H1 (cell line): ENCODE measurements around the gene HSD11B1. TPM values are rescaled to one million over a fixed set of nuclear protein-coding genes. Genes with fewer than 3 reads are reported as not detected.

Experiments used
- CTCF ChIA-PET: fragments of 300-600 bp; sonication (Branson Sonifier 250); formaldehyde crosslinking; loops from one replicate; lab custom pipeline; 2021; ENCODE audit not compliant: partially characterized antibody; lab: Charles Lee
- POLR2A ChIA-PET: fragments of 300-600 bp; sonication (Branson Sonifier 250); formaldehyde crosslinking; loops from one replicate; lab custom pipeline; 2021; ENCODE audit warnings: inconsistent platforms; ENCODE audit not compliant: partially characterized antibody; lab: Charles Lee
- DNase-seq, 2 experiments: peaks; one replicate each; pipeline versions ENCODE4 v3.0.0 to v3.0.0-alpha.2; 2010 to 2022; ENCODE audit warnings: low spot score in 2 of 2, low read depth in 1 of 2, mixed read lengths in 1 of 2
- FAIRE-seq: peaks from 2 replicates; lab custom pipeline; 2011; peaks lifted over from hg19 to GRCh38; lab: Jason Lieb, UNC
- H2AFZ ChIP-seq: 2 replicates; pipeline ENCODE4 v1.8.1; 2012; ENCODE audit warnings: low read length, inconsistent platforms
- H2AK5ac ChIP-seq: 2 replicates; pipeline ENCODE4 v1.6.1; 2013; ENCODE audit warnings: low read depth, low read length
- H2BK120ac ChIP-seq: replicated peaks from 2 replicates; pipeline ENCODE3; 2013; ENCODE audit warnings: low read depth, low read length, inconsistent platforms
- H2BK12ac ChIP-seq: 2 replicates; pipeline ENCODE4 v1.6.1; 2013; ENCODE audit warnings: low read depth, low read length
- H2BK15ac ChIP-seq: 2 replicates; pipeline ENCODE4 v1.6.1; 2013; ENCODE audit warnings: low read length
- H2BK20ac ChIP-seq: 2 replicates; pipeline ENCODE4 v1.6.1; 2013; ENCODE audit warnings: low read length
- H2BK5ac ChIP-seq: 2 replicates; pipeline ENCODE4 v1.6.1; 2013; ENCODE audit warnings: low read depth, low read length
- H3K14ac ChIP-seq: 2 replicates; pipeline ENCODE4 v1.6.1; 2013; ENCODE audit warnings: inconsistent platforms; ENCODE audit not compliant: insufficient read length
- H3K18ac ChIP-seq: 2 replicates; pipeline ENCODE4 v1.6.1; 2013; ENCODE audit warnings: low read length; ENCODE audit errors: extremely low read depth
- H3K23ac ChIP-seq: 2 replicates; pipeline ENCODE4 v1.6.1; 2013; ENCODE audit warnings: inconsistent platforms; ENCODE audit not compliant: insufficient read length
- H3K23me2 ChIP-seq: 2 replicates; pipeline ENCODE4 v1.6.1; 2013; ENCODE audit warnings: low read depth, low read length
- H3K27ac ChIP-seq: 2 replicates; pipeline ENCODE4 v1.6.1; 2011; ENCODE audit warnings: low read depth, low read length, inconsistent platforms
- H3K27me3 ChIP-seq, 4 experiments: replicated peaks in 1 of 4; 1 replicate in 1 of 4; 2 replicates in 3 of 4; pipeline versions ENCODE4 v1.6.1 to v1.8.1; 2011 to 2013; ENCODE audit warnings: low read length in 3 of 4, mild to moderate bottlenecking in 3 of 4, inconsistent platforms in 2 of 4, mixed read lengths in 2 of 4, moderate library complexity in 1 of 4; ENCODE audit not compliant: control insufficient read depth in 3 of 4, insufficient read depth in 3 of 4; ENCODE audit errors: extremely low read depth in 1 of 4
- H3K36me3 ChIP-seq, 4 experiments: 2 replicates each; pipeline versions ENCODE4 v1.6.1 to v1.8.1; 2011 to 2013; ENCODE audit warnings: mild to moderate bottlenecking in 4 of 4, low read length in 3 of 4, moderate library complexity in 2 of 4, control low read depth in 1 of 4, inconsistent platforms in 1 of 4; ENCODE audit not compliant: insufficient read depth in 4 of 4, control insufficient read depth in 2 of 4
- H3K4ac ChIP-seq: replicated peaks from 2 replicates; pipeline ENCODE3; 2013; ENCODE audit warnings: low read length, low read depth, mixed read lengths, inconsistent platforms; ENCODE audit not compliant: insufficient read length
- H3K4me1 ChIP-seq, 4 experiments: replicated peaks in 1 of 4; 1 replicate in 1 of 4; 2 replicates in 3 of 4; pipeline versions ENCODE4 v1.6.1 to v1.8.1; 2011 to 2013; ENCODE audit warnings: low read length in 3 of 4, inconsistent platforms in 2 of 4, mixed read lengths in 1 of 4; ENCODE audit not compliant: insufficient read depth in 4 of 4, control insufficient read depth in 3 of 4
- H3K4me2 ChIP-seq, 2 experiments: 2 replicates each; pipeline versions ENCODE4 v1.6.1 to v1.8.1; 2011 to 2013; ENCODE audit warnings: low read depth in 2 of 2, low read length in 2 of 2, control low read depth in 1 of 2, inconsistent platforms in 1 of 2, mild to moderate bottlenecking in 1 of 2; ENCODE audit not compliant: insufficient read depth in 1 of 2
- H3K4me3 ChIP-seq, 4 experiments: fragments of 200-600, 300-600 bp in 1 of 4; sonication (generic), shearing (Covaris generic), sonication (Bioruptor Twin) in 1 of 4; 2 replicates each; pipeline versions ENCODE4 v1.5.1 to v1.8.1; 2011 to 2016; ENCODE audit warnings: low read length in 4 of 4, low read depth in 3 of 4, control low read depth in 2 of 4, inconsistent platforms in 2 of 4, mild to moderate bottlenecking in 2 of 4, mixed read lengths in 1 of 4, moderate library complexity in 1 of 4; ENCODE audit not compliant: insufficient read depth in 2 of 4; ENCODE audit errors: extremely low read depth in 1 of 4
- H3K56ac ChIP-seq: replicated peaks from 2 replicates; pipeline ENCODE3; 2013; ENCODE audit warnings: low read depth, mild to moderate bottlenecking, mixed read lengths, low read length, inconsistent platforms; ENCODE audit not compliant: insufficient read length
- H3K79me1 ChIP-seq: 2 replicates; pipeline ENCODE4 v1.6.1; 2013; ENCODE audit warnings: low read depth, low read length, control low read depth
- H3K79me2 ChIP-seq, 2 experiments: 2 replicates each; pipeline versions ENCODE4 v1.6.1 to v1.8.1; 2012 to 2013; ENCODE audit warnings: low read length in 2 of 2, mild to moderate bottlenecking in 2 of 2, inconsistent platforms in 1 of 2; ENCODE audit not compliant: insufficient read depth in 2 of 2, control insufficient read depth in 1 of 2
- H3K9ac ChIP-seq, 4 experiments: replicated peaks in 1 of 4; 1 replicate in 1 of 4; 2 replicates in 3 of 4; pipeline versions ENCODE4 v1.6.1 to v1.8.1; 2011 to 2013; ENCODE audit warnings: low read depth in 3 of 4, low read length in 3 of 4, control low read depth in 2 of 4, mild to moderate bottlenecking in 2 of 4, moderate library complexity in 2 of 4, inconsistent platforms in 1 of 4; ENCODE audit errors: extremely low read depth in 1 of 4
- H3K9me3 ChIP-seq, 2 experiments: 2 replicates each; pipeline versions ENCODE4 v1.6.1 to v1.8.1; 2012 to 2013; ENCODE audit warnings: mild to moderate bottlenecking in 2 of 2, moderate library complexity in 2 of 2, control low read depth in 1 of 2, inconsistent platforms in 1 of 2, low read depth in 1 of 2, low read length in 1 of 2, mixed read lengths in 1 of 2; ENCODE audit not compliant: insufficient read depth in 2 of 2
- H4K20me1 ChIP-seq, 2 experiments: replicated peaks in 1 of 2; 2 replicates each; pipeline versions ENCODE3 to v1.8.1; 2011 to 2013; ENCODE audit warnings: inconsistent platforms in 2 of 2, low read length in 2 of 2, mild to moderate bottlenecking in 1 of 2; ENCODE audit not compliant: insufficient read depth in 2 of 2, control insufficient read depth in 1 of 2
- H4K5ac ChIP-seq: 2 replicates; pipeline ENCODE4 v1.6.1; 2013; ENCODE audit warnings: low read length, low read depth, mixed read lengths, inconsistent platforms; ENCODE audit not compliant: insufficient read length
- H4K8ac ChIP-seq: 2 replicates; pipeline ENCODE4 v1.8.0; 2013; ENCODE audit warnings: mild to moderate bottlenecking, moderate library complexity, low read length, inconsistent platforms; ENCODE audit not compliant: insufficient read depth; ENCODE audit errors: extremely low read depth
- H4K91ac ChIP-seq: replicated peaks from 2 replicates; pipeline ENCODE3; 2013; ENCODE audit warnings: low read length, mixed read lengths, inconsistent platforms; ENCODE audit not compliant: insufficient read length
- CHD2 ChIP-seq: IDR thresholded peaks from 2 replicates; pipeline ENCODE4 v1.6.1; 2012; ENCODE audit warnings: low read length, improper control_type of control experiment
- FOSL1 ChIP-seq: IDR thresholded peaks from 2 replicates; pipeline ENCODE4 v1.6.1; 2011; ENCODE audit warnings: mild to moderate bottlenecking, low read depth, low read length, moderate library complexity; ENCODE audit not compliant: insufficient read depth
- GABPA ChIP-seq: IDR thresholded peaks from 2 replicates; pipeline ENCODE4 v1.6.1; 2011; ENCODE audit warnings: mild to moderate bottlenecking, low read length, moderate library complexity, borderline replicate concordance; ENCODE audit not compliant: insufficient read depth
- JUN ChIP-seq: IDR thresholded peaks from 2 replicates; pipeline ENCODE4 v1.6.1; 2011; ENCODE audit warnings: low read depth, mild to moderate bottlenecking, improper control_type of control experiment, low read length
- POLR2A ChIP-seq, 2 experiments: IDR thresholded peaks; 1 replicate in 1 of 2; 2 replicates in 1 of 2; pipeline ENCODE4 v1.6.1; 2011; ENCODE audit warnings: low read depth in 2 of 2, low read length in 2 of 2, mild to moderate bottlenecking in 2 of 2; ENCODE audit errors: control extremely low read depth in 1 of 2
- SAP30 ChIP-seq: fragments of 300-600 bp; sonication (generic); IDR thresholded peaks from 2 replicates; pipeline ENCODE4 v1.7.1; 2012; ENCODE audit warnings: low read length, moderate library complexity, mild to moderate bottlenecking, inconsistent platforms; ENCODE audit not compliant: insufficient read depth, insufficient replicate concordance
- TCF12 ChIP-seq: IDR thresholded peaks from 2 replicates; pipeline ENCODE4 v1.6.1; 2011; ENCODE audit warnings: low read depth, mild to moderate bottlenecking, low read length
- TEAD4 ChIP-seq: IDR thresholded peaks from 2 replicates; pipeline ENCODE4 v1.6.1; 2012; ENCODE audit warnings: low read depth, low read length, inconsistent platforms, mixed read lengths
- WGBS, 2 experiments: shearing (Covaris generic) in 1 of 2; methylation state at CpG; one replicate each; pipeline versions ENCODE4 v1.1.6 to v1.1.7; 2013 to 2015; ENCODE audit warnings: low lambda C conversion rate in 2 of 2, mixed read lengths in 2 of 2, inconsistent platforms in 1 of 2, low coverage in 1 of 2, missing lambda C conversion rate in 1 of 2; ENCODE audit not compliant: insufficient replicate concordance in 2 of 2, insufficient coverage in 1 of 2, insufficient read length in 1 of 2; ENCODE audit errors: extremely low coverage in 1 of 2, missing lambda C conversion rate in 1 of 2; 5-methylcytosine and 5-hydroxymethylcytosine counted together
- polyA plus RNA-seq, 7 experiments: library from polyadenylated mRNA; depleted of rRNA in 3 of 7; stranded (reverse) in 5 of 7; unstranded in 2 of 7; fragments of >200 nt in 5 of 7; fragments of 200-250 nt in 2 of 7; gene quantifications; 1 replicate in 5 of 7; 2 replicates in 1 of 7; 4 replicates in 1 of 7; pipeline versions ENCODE4 v1.2.1 to v1.2.3, GENCODE V29; 2011 to 2013; ENCODE audit warnings: missing spikeins in 2 of 7, mixed read lengths in 2 of 7
- total RNA-seq: library from RNA; stranded (reverse); fragmentation: NEBNext Ultra II Directional; extraction: Animal tissue kit (Norgen Biotek cat#: 25700); gene quantifications from 2 replicates; pipeline ENCODE4 v1.2.1, GENCODE V29; 2021
- TF ChIP-seq, protein P1 (sequence below): IDR thresholded peaks from 2 replicates; pipeline ENCODE4 v1.6.1; 2011; ENCODE audit warnings: low read length, improper control_type of control experiment

Gene HSD11B1
- total and polyA plus RNA-seq, 2 of the 8 experiments (the other 6 are each of a cell fraction or from before 2014, with no cell fraction given), result not detected

DNA sequence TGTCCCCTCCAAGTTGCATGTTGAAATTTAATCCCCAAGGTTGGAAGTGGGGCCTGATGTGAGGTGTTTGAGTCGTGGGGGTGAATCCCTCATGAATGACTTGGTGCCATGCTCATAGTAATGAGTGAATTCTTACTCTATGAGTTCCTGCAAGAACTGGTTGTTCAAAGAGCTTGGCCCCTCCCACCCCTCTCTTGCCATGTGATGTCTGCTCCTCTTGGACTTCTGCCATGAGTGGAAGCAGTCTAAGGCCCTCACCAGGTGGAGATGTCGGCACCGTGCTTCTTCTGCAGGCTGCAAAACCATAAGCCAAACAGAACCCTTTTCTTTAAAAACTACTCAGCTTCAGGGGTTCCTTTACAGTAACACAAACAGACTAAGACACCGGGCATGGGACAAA, 15.2 kb upstream of the HSD11B1 start:
- H3K23me2 ChIP-seq, result no peaks in the 10 kb centered on the region
- ChIA-PET POLR2A (interaction anchor here (0.7 kb wide), 1 partner anchor 12 kb away, joined by 3 read pairs; no protein-coding TSS in a partner anchor), CTCF (interaction anchor here (0.9 to 6.8 kb wide), 15 partner anchors 10 to 124 kb away, joined by 3 to 41 read pairs (median 4); partner anchors contain the start of genes G0S2 and LAMB3)
- no peak overlapping the region for H3K4me3 ChIP-seq
- H4K8ac ChIP-seq, result no peak overlapping the region
- H3K56ac ChIP-seq, result no peak overlapping the region
- H3K36me3 ChIP-seq, result no peaks in the 10 kb centered on the region
- H2BK20ac ChIP-seq, result no peak overlapping the region
- no peak overlapping the region for H3K27ac ChIP-seq
- H3K4ac ChIP-seq, result no peak overlapping the region
- H3K4me2 ChIP-seq, result no peak overlapping the region
- DNase-seq, result no peak
- no peak overlapping the region for H2BK120ac ChIP-seq
- H3K18ac ChIP-seq, result no peak overlapping the region
- H2AK5ac ChIP-seq, result no peak overlapping the region
- no peak overlapping the region for H3K9ac ChIP-seq
- H3K4me1 ChIP-seq, result peaks cover 0 to 3% (median 0%) of the 10 kb centered on the region in 4 experiments; a peak in 1 of 7 replicates
- no peak overlapping the region for H3K14ac ChIP-seq
- 75% methylated on average over 4 of the region's 4 CpGs; no CpG with 5 or more reads in 1 of the 2 experiments for WGBS, 2 experiments
- no peaks in the 10 kb centered on the region for H4K20me1 ChIP-seq
- H4K5ac ChIP-seq, result no peak overlapping the region
- no peak for FAIRE-seq
- H2BK12ac ChIP-seq, result no peak overlapping the region
- H4K91ac ChIP-seq, result no peak overlapping the region
- H3K27me3 ChIP-seq, result no peaks in the 10 kb centered on the region; a peak in 2 of 7 replicates
- H2BK15ac ChIP-seq, result no peak overlapping the region
- H3K23ac ChIP-seq, result no peak overlapping the region
- no peaks in the 10 kb centered on the region for H3K79me2 ChIP-seq
- H3K79me1 ChIP-seq, result no peaks in the 10 kb centered on the region
- no peak overlapping the region for H2BK5ac ChIP-seq
- no peaks in the 10 kb centered on the region for H3K9me3 ChIP-seq
- H2AFZ ChIP-seq, result no peak overlapping the region
- no peak for TF ChIP-seq SAP30
- no peak for TF ChIP-seq TCF12
- TF ChIP-seq, protein P1, sequence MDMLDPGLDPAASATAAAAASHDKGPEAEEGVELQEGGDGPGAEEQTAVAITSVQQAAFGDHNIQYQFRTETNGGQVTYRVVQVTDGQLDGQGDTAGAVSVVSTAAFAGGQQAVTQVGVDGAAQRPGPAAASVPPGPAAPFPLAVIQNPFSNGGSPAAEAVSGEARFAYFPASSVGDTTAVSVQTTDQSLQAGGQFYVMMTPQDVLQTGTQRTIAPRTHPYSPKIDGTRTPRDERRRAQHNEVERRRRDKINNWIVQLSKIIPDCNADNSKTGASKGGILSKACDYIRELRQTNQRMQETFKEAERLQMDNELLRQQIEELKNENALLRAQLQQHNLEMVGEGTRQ, result no peak
- TF ChIP-seq FOSL1, result no peak
- no peak for TF ChIP-seq CHD2
- TF ChIP-seq TEAD4, result no peak
- no peak for TF ChIP-seq GABPA
- TF ChIP-seq JUN, result no peak
- no peak for TF ChIP-seq POLR2A (IDR thresholded peaks at IDR 0.05; ENCODE audit: control extremely low read depth in 1 of 2, low read depth in 2 of 2, low read length in 2 of 2)
